A549 (cell line): Measurements from ENCODE around the gene ARHGAP35. TPM values are rescaled to one million over a fixed set of nuclear protein-coding genes. Genes with fewer than 3 reads are reported as not detected.

Source experiments
- ATAC-seq, 2 experiments: fragments of 200-7000 bp in 1 of 2; fragments of >200 bp in 1 of 2; cut with Nextera tagmentation in 1 of 2; cut with Tn5 transposase in 1 of 2; 3 replicates each; pipeline versions ENCODE4 v1.8.0 to v1.9.1; 2018 to 2020; ENCODE audit warnings: mild to moderate bottlenecking in 1 of 2, moderate library complexity in 1 of 2
- CTCF ChIA-PET: fragments of 300-600 bp; sonication (Branson Sonifier 250); formaldehyde crosslinking; extraction: SDS; loops from one replicate; lab custom pipeline; 2021; ENCODE audit warnings: antibody characterized with exemption, inconsistent platforms; lab: Yijun Ruan, JAX
- POLR2A ChIA-PET: fragments of 350-600 bp; formaldehyde crosslinking; extraction: SDS; loops from one replicate; lab custom pipeline; 2021; ENCODE audit warnings: antibody characterized with exemption, inconsistent platforms; lab: Yijun Ruan, JAX
- DNase-seq, 2 experiments: peaks; one replicate each; pipeline versions ENCODE4 v3.0.0 to v3.0.0-alpha.2; 2011 to 2016; ENCODE audit warnings: low read depth in 1 of 2, low spot score in 1 of 2
- FAIRE-seq: peaks from 2 replicates; lab custom pipeline; 2011; peaks lifted over from hg19 to GRCh38; lab: Jason Lieb, UNC
- H3K27ac ChIP-seq, 2 experiments: fragments of >200 bp; sonication (Bioruptor Twin); formaldehyde crosslinking; 3 replicates each; pipeline ENCODE4 v1.5.1; 2016 to 2017
- H3K4me1 ChIP-seq: fragments of >200 bp; sonication (Bioruptor Twin); formaldehyde crosslinking; 3 replicates; pipeline ENCODE4 v1.6.1; 2016
- H3K4me2 ChIP-seq: fragments of >200 bp; sonication (Bioruptor Twin); formaldehyde crosslinking; 3 replicates; pipeline ENCODE4 v1.6.1; 2016
- H3K4me3 ChIP-seq: fragments of >200 bp; sonication (Bioruptor Twin); formaldehyde crosslinking; 3 replicates; pipeline ENCODE4 v1.5.1; 2016
- H3K9me3 ChIP-seq: fragments of >200 bp; sonication (Bioruptor Twin); formaldehyde crosslinking; 3 replicates; pipeline ENCODE4 v1.6.1; 2016
- BCL3 ChIP-seq: fragments of >200 bp; sonication (Bioruptor Twin); formaldehyde crosslinking; IDR thresholded peaks from 3 replicates; pipeline ENCODE4 v1.6.1; 2016
- CBX8 ChIP-seq: fragments of 200-600 bp; sonication (generic); IDR thresholded peaks from 2 replicates; pipeline ENCODE4 v1.6.1; 2016
- EP300 ChIP-seq, 2 experiments: fragments of >200 bp; sonication (Bioruptor Twin); formaldehyde crosslinking; IDR thresholded peaks; 2 replicates in 1 of 2; 3 replicates in 1 of 2; pipeline ENCODE4 v1.6.1; 2016 to 2017
- FOSB ChIP-seq: fragments of 250-450 bp; sonication (Bioruptor Pico); IDR thresholded peaks from 2 replicates; pipeline ENCODE4 v1.5.0; 2020; ENCODE audit warnings: mild to moderate bottlenecking, moderate library complexity
- FOSL2 ChIP-seq, 2 experiments: fragments of 450-650 bp in 1 of 2; fragments of >200 bp in 1 of 2; sonication (Bioruptor Twin) in 1 of 2; formaldehyde crosslinking; IDR thresholded peaks; 2 replicates each; pipeline versions ENCODE4 v1.5.0 to v1.6.1; 2016 to 2020; ENCODE audit warnings: mild to moderate bottlenecking in 1 of 2, moderate library complexity in 1 of 2
- HOXA7 ChIP-seq: fragments of 250-450 bp; sonication (Bioruptor Pico); IDR thresholded peaks from 2 replicates; pipeline ENCODE4 v1.5.0; 2020; ENCODE audit warnings: mild to moderate bottlenecking, moderate library complexity
- HOXB5 ChIP-seq: fragments of 250-450 bp; sonication (Bioruptor Pico); IDR thresholded peaks from 2 replicates; pipeline ENCODE4 v1.5.0; 2020; ENCODE audit warnings: mild to moderate bottlenecking, moderate library complexity
- JUN ChIP-seq, 2 experiments: fragments of >200 bp; sonication (Bioruptor Twin); formaldehyde crosslinking; IDR thresholded peaks; 2 replicates in 1 of 2; 3 replicates in 1 of 2; pipeline ENCODE4 v1.6.1; 2016 to 2017
- JUNB ChIP-seq: fragments of >200 bp; sonication (Bioruptor Twin); formaldehyde crosslinking; IDR thresholded peaks from 2 replicates; pipeline ENCODE4 v1.6.1; 2016
- KDM1A ChIP-seq: fragments of 200-600 bp; sonication (generic); IDR thresholded peaks from 2 replicates; pipeline ENCODE4 v1.6.1; 2016; ENCODE audit warnings: low read depth, mild to moderate bottlenecking
- MAZ ChIP-seq: fragments of 150-350 bp; IDR thresholded peaks from 2 replicates; pipeline ENCODE4 v1.6.1; 2014; ENCODE audit warnings: antibody characterized with exemption, low read depth, low read length, borderline replicate concordance
- NPAS2 ChIP-seq: fragments of 250-450 bp; sonication (Bioruptor Pico); IDR thresholded peaks from 2 replicates; pipeline ENCODE4 v1.8.0; 2022; ENCODE audit warnings: mild to moderate bottlenecking, moderate library complexity, borderline replicate concordance
- POLR2AphosphoS2 ChIP-seq: conservative IDR thresholded peaks from 2 replicates; pipeline ENCODE4 v1.6.1; 2012; ENCODE audit warnings: low read length, improper control_type of control experiment, inconsistent platforms
- RFX5 ChIP-seq: fragments of 450-650 bp; IDR thresholded peaks from 2 replicates; pipeline ENCODE4 v1.7.1; 2014; ENCODE audit warnings: antibody characterized with exemption, mild to moderate bottlenecking, moderate library complexity
- WGBS: methylation state at CpG from one replicate; pipeline ENCODE4 v1.1.6; 2017; ENCODE audit errors: missing lambda C conversion rate; 5-methylcytosine and 5-hydroxymethylcytosine counted together
- polyA minus RNA-seq: library from RNA; depleted of rRNA, polyadenylated mRNA; stranded (reverse); fragments of >200 nt; gene quantifications from 2 replicates; pipeline ENCODE4 v1.2.3, GENCODE V29; 2011; rRNA and poly(A)+ RNA removed
- polyA plus RNA-seq, 4 experiments: library from polyadenylated mRNA; depleted of rRNA in 3 of 4; stranded (reverse); fragments of >200 nt; fragmentation: RNase III in 1 of 4; extraction: RNeasy Plus Mini Kit Qiagen cat#74134 plus additional on column Dnase treatment in 1 of 4; gene quantifications; 2 replicates in 3 of 4; 3 replicates in 1 of 4; pipeline ENCODE4 v1.2.3, GENCODE V29; 2011 to 2017
- TF ChIP-seq, protein P1 (sequence below): fragments of 250-450 bp; sonication (Bioruptor Pico); IDR thresholded peaks from 2 replicates; pipeline ENCODE4 v1.5.0; 2020; ENCODE audit warnings: low read depth, mild to moderate bottlenecking, moderate library complexity
- TF ChIP-seq, protein P2 (sequence below): IDR thresholded peaks from 2 replicates; pipeline ENCODE4 v1.6.1; 2012

ARHGAP35 gene
- polyA plus RNA-seq (2011; rRNA removed) = 48.5 and 51.9 TPM in 2 replicates
- polyA plus RNA-seq (2012; cell fraction: cytosol; rRNA removed) = 17.2 and 22.8 TPM in 2 replicates
- 31.2 and 34.0 TPM in 2 replicates for polyA plus RNA-seq (2012; cell fraction: nucleus; rRNA removed)
- polyA plus RNA-seq (2017; fragmentation: RNase III; extraction: RNeasy Plus Mini Kit Qiagen cat#74134 plus additional on column Dnase treatment) = 33.2 to 33.7 TPM (median 33.3 TPM) in 3 replicates
- polyA minus RNA-seq = 67.2 and 74.8 TPM in 2 replicates

GRCh38 chr19:46860846-46861690 lies at the start of gene ARHGAP35:
ARHGAP35 (plus strand) TSS chr19:46860997; CDS start chr19:46918676, 57,679 bp downstream.
- Histone ChIP-seq H3K4me2 (peak within 1 kb of the TSS; percentile 96), H3K9me3 (no peaks in the 10 kb centered on the region), H3K4me3 (peak within 1 kb of the TSS; percentile 94), H3K27ac (peak within 1 kb of the TSS; percentile 99), H3K4me1 (peaks cover 59% of the 10 kb centered on the region)
- ATAC-seq = peak; percentile 0 to 40; a peak in 3 of 6 replicates
- peak in 1 of 2 experiments; percentile 90 for DNase-seq
- CTCF ChIA-PET = interaction anchor here (0.9 to 8.0 kb wide), 13 partner anchors 9 to 152 kb away, joined by 3 to 339 read pairs (median 9); no protein-coding TSS in a partner anchor
- POLR2A ChIA-PET = interaction anchor here (0.6 to 3.1 kb wide), 11 partner anchors 10 to 253 kb away, joined by 3 to 13 read pairs (median 3); partner anchors contain the start of genes AP2S1, SLC1A5 and ZC3H4
- under 1% methylated on average over 10 of the region's 91 CpGs for WGBS
- 0 out of 2 replicates have a peak, but pooled peaks have one; percentile 22 for TF ChIP-seq MAZ
- TF ChIP-seq EP300 (IDR thresholded peaks at IDR 0.05) = peak in 1 of 2 experiments; percentile 4; a peak in 1 of 5 replicates
- TF ChIP-seq NPAS2 (CRISPR knock-in tag) = no peak
- TF ChIP-seq JUNB = no peak
- TF ChIP-seq CBX8 = no peak
- TF ChIP-seq JUN (IDR thresholded peaks at IDR 0.05) = peak in 1 of 2 experiments; percentile 92; a peak in 4 of 5 replicates
- no peak for TF ChIP-seq HOXB5 (CRISPR knock-in tag)
- no peak for FAIRE-seq

DNA sequence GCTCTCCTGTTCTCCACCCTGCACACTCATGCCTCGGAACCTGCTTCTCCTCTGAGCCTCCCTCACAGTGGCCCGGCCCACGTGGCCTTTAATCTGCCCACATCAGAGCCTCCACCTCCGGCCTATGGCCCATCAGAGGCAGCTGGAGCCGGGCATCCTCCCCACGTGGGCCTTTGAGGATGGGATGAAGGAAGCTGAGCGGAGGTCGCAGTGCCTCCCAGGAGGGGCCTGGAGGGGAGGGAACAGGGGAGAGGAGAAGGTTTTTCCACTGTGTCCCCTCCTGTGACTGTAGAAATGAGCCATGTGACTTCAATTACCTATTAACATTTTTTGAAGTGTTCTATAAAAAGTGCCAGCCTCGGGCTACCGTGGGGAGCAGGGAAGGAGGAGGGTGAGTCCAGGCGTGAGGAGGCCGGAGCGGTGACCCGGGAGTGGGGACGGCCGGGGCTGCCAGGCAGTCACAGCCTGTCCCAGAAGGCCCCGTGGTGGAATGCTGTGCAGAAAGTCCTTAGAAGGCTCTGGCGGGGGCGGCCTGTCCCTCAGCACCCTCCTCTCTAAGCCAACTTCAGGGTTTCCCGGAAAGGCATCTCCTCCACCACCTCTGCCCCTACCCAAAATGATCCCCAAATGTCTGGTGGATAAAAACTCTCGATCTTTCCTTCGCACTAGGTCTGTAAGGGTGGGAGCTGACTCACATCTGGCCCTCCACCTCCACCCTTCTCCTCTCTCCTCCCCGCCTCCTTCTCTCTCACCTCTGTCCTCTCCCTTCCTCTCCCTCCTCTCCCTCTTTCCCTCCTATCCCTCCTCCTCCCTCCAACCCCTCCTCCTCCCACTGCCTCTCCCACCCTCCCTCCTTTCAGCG lies 47.6 kb upstream of the ARHGAP35 start:
- Histone ChIP-seq H3K4me2 (peak overlapping the region; percentile 71), H3K9me3 (no peaks in the 10 kb centered on the region), H3K4me1 (peaks cover 18% of the 10 kb centered on the region), H3K27ac (peak overlapping the region; percentile 38 to 74), H3K4me3 (no peak overlapping the region)
- no peak for FAIRE-seq
- CTCF ChIA-PET = interaction anchor here (1.4 to 44.5 kb wide), 7 partner anchors 10 to 55 kb away, joined by 3 to 1222 read pairs (median 7); no protein-coding TSS in a partner anchor
- WGBS = 67% methylated on average over 24 of the region's 24 CpGs
- DNase-seq = peak in 1 of 2 experiments; percentile 33
- peak; percentile 68 for ATAC-seq
- TF ChIP-seq RFX5 (no peak), FOSB (CRISPR knock-in tag) (no peak), HOXA7 (CRISPR knock-in tag) (no peak), KDM1A (no peak), BCL3 (no peak), POLR2AphosphoS2 (no peak), FOSL2 (IDR thresholded peaks at IDR 0.05) (no peak), FOSL2 (CRISPR knock-in tag; IDR thresholded peaks at IDR 0.05) (no peak)
- TF ChIP-seq, protein P1, sequence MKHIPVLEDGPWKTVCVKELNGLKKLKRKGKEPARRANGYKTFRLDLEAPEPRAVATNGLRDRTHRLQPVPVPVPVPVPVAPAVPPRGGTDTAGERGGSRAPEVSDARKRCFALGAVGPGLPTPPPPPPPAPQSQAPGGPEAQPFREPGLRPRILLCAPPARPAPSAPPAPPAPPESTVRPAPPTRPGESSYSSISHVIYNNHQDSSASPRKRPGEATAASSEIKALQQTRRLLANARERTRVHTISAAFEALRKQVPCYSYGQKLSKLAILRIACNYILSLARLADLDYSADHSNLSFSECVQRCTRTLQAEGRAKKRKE = no peak
- TF ChIP-seq, protein P2, sequence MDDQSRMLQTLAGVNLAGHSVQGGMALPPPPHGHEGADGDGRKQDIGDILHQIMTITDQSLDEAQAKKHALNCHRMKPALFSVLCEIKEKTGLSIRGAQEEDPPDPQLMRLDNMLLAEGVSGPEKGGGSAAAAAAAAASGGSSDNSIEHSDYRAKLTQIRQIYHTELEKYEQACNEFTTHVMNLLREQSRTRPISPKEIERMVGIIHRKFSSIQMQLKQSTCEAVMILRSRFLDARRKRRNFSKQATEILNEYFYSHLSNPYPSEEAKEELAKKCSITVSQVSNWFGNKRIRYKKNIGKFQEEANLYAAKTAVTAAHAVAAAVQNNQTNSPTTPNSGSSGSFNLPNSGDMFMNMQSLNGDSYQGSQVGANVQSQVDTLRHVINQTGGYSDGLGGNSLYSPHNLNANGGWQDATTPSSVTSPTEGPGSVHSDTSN = no peak
- POLR2A ChIA-PET = interaction anchor here (1.5 kb wide), 1 partner anchor 29 kb away, joined by 3 read pairs; no protein-coding TSS in a partner anchor
